ENCODE measurements around the gene PRR33.

DNA sequence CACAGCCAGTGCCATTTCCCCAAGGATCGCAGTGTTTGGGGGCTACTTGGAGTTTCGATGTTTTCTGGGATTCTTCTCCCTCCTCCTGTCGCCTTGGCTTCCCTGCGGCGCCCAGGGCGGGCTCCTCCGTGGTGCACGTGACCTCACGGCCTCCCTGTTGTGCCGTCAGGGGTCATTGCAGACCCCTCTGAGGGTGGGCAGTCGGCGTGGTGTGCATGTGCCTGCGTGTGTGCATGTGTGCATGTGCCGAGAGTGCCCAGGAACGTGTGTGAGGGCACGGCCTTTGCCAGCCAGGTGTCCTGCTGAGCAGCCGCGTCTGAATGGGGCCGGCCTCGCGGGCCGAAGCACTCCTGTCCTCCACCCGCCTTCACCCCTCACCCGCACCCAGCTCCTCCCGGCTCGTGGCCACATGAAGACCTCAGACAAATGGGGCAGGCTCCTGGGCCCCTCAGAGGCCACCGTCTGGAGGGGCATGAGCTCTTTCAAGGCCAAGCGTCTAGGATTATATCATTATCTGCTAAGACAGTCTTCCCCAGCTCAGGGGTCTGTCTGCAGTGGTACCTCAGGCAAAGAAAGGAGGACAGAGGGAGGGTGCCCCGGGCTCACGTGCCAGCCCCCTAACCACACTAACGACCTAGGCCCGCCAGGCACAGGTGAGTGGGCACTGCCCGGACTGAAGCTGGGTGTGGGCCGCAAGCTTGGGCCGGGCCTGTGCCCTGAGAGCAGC is 46.1 kb upstream of the PRR33 start:
- TF ChIP-seq, protein P1, sequence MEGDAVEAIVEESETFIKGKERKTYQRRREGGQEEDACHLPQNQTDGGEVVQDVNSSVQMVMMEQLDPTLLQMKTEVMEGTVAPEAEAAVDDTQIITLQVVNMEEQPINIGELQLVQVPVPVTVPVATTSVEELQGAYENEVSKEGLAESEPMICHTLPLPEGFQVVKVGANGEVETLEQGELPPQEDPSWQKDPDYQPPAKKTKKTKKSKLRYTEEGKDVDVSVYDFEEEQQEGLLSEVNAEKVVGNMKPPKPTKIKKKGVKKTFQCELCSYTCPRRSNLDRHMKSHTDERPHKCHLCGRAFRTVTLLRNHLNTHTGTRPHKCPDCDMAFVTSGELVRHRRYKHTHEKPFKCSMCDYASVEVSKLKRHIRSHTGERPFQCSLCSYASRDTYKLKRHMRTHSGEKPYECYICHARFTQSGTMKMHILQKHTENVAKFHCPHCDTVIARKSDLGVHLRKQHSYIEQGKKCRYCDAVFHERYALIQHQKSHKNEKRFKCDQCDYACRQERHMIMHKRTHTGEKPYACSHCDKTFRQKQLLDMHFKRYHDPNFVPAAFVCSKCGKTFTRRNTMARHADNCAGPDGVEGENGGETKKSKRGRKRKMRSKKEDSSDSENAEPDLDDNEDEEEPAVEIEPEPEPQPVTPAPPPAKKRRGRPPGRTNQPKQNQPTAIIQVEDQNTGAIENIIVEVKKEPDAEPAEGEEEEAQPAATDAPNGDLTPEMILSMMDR (IDR thresholded peaks at IDR 0.05) = no peak
- TF ChIP-seq POLR2AphosphoS5 (IDR thresholded peaks at IDR 0.05) (no peak), POLR2A (IDR thresholded peaks at IDR 0.05) (no peak)

Measured in sigmoid colon (tissue), 4 donors.